GM18502 (cell line): ENCODE measurements around the gene PIKFYVE.
"Not testable (repeated sequence)": the region's sequence is repeated elsewhere in the genome, so short reads cannot be mapped to it uniquely, and the experiment has no call there.

Experiments used
- ATAC-seq: cut with Tn5 transposase; IDR thresholded peaks from one replicate; pipeline ENCODE4 v1.9.1; 2021; ENCODE audit warnings: mild to moderate bottlenecking; ENCODE audit not compliant: unreplicated experiment, poor library complexity

Gene PIKFYVE

GRCh38 chr2:208300847-208301618 is 35.0 kb downstream of the PIKFYVE start:
- ATAC-seq: no peak

GRCh38 chr2:208304157-208304556 is 38.1 kb downstream of the PIKFYVE start:
- ATAC-seq: no peak

GRCh38 chr2:208304695-208305094 is 38.6 kb downstream of the PIKFYVE start:
- ATAC-seq: no peak

GRCh38 chr2:208306291-208306690 is 40.2 kb downstream of the PIKFYVE start:
- ATAC-seq: no peak

GRCh38 chr2:208311321-208311720 is 45.3 kb downstream of the PIKFYVE start:
- ATAC-seq: peak; percentile 68

- peak; percentile 61 for ATAC-seq
These were observed 45.9 kb downstream of the PIKFYVE start for GRCh38 chr2:208311954-208312353.

- ATAC-seq: peak; percentile 72
These were observed 49.2 kb downstream of the PIKFYVE start for GRCh38 chr2:208315081-208315788.

GRCh38 chr2:208318127-208318526 is 52.1 kb downstream of the PIKFYVE start:
- no peak for ATAC-seq

GRCh38 chr2:208319391-208319790 is 53.3 kb downstream of the PIKFYVE start:
- ATAC-seq: peak; percentile 32

- ATAC-seq: peak; percentile 91
These were observed 54.6 kb downstream of the PIKFYVE start for GRCh38 chr2:208320686-208321085.

GRCh38 chr2:208326016-208326415 is 60.0 kb downstream of the PIKFYVE start:
- no peak for ATAC-seq

GRCh38 chr2:208329485-208329884 is 63.4 kb downstream of the PIKFYVE start:
- no peak for ATAC-seq

- ATAC-seq: no peak
These were observed 68.2 kb downstream of the PIKFYVE start for GRCh38 chr2:208334230-208334629.

- ATAC-seq: no peak
These were observed 80.7 kb downstream of the PIKFYVE start for GRCh38 chr2:208346756-208347155.

- ATAC-seq: no peak
These were observed 84.6 kb downstream of the PIKFYVE start for GRCh38 chr2:208350610-208351009.

GRCh38 chr2:208352644-208353567 is 86.9 kb downstream of the PIKFYVE start:
- no peak for ATAC-seq

- ATAC-seq: no peak
These were observed 88.9 kb downstream of the PIKFYVE start for GRCh38 chr2:208354964-208355381.

- ATAC-seq: not testable (repeated sequence)
These were observed 90.4 kb downstream of the PIKFYVE start for GRCh38 chr2:208356420-208356819.

- no peak for ATAC-seq
These were observed 91.0 kb downstream of the PIKFYVE start for GRCh38 chr2:208356846-208357574.
